GM12892 (cell line): ENCODE data around the gene SFMBT1.

Experiments used
- DNase-seq: peaks from one replicate; pipeline ENCODE4 v3.0.0; 2011; ENCODE audit not compliant: insufficient read length
- FAIRE-seq: peaks from 2 replicates; lab custom pipeline; 2011; peaks lifted over from hg19 to GRCh38; lab: Jason Lieb, UNC
- POLR2A ChIP-seq: IDR thresholded peaks from 2 replicates; pipeline ENCODE4 v1.6.1; 2011; ENCODE audit warnings: low read depth, low read length, control low read depth
- POLR2AphosphoS5 ChIP-seq: IDR thresholded peaks from 2 replicates; pipeline ENCODE4 v1.6.1; 2011; ENCODE audit warnings: low read depth, low read length, control low read depth
- TAF1 ChIP-seq: IDR thresholded peaks from 2 replicates; pipeline ENCODE4 v1.6.1; 2011; ENCODE audit warnings: low read depth, mild to moderate bottlenecking, control low read depth, low read length, borderline replicate concordance

The SFMBT1 gene

GRCh38 chr3:52893723-52894122 is 152.2 kb downstream of the SFMBT1 start:
- TF ChIP-seq POLR2A (no peak), TAF1 (no peak), POLR2AphosphoS5 (no peak)
- DNase-seq (no peak), FAIRE-seq (peak; percentile 84)

GRCh38 chr3:52892625-52893311 is 153.1 kb downstream of the SFMBT1 start:
- FAIRE-seq (peak; percentile 80), DNase-seq (no peak)
- TF ChIP-seq POLR2A, result no peak
- no peak for TF ChIP-seq TAF1
- TF ChIP-seq POLR2AphosphoS5, result no peak

GRCh38 chr3:52892290-52892624 is 153.6 kb downstream of the SFMBT1 start:
- FAIRE-seq (peak; percentile 17), DNase-seq (no peak)
- TF ChIP-seq TAF1 (no peak), POLR2A (no peak), POLR2AphosphoS5 (no peak)

- TF ChIP-seq TAF1 (no peak), POLR2AphosphoS5 (no peak), POLR2A (no peak)
- FAIRE-seq, result peak; percentile 58
- DNase-seq, result no peak
Observed at GRCh38 chr3:52891615-52892081, 154.2 kb downstream of the SFMBT1 start.

GRCh38 chr3:52891164-52891563 is 154.7 kb downstream of the SFMBT1 start:
- FAIRE-seq (no peak), DNase-seq (no peak)
- TF ChIP-seq TAF1 (no peak), POLR2AphosphoS5 (no peak), POLR2A (no peak)

- DNase-seq (no peak), FAIRE-seq (no peak)
- no peak for TF ChIP-seq TAF1
- TF ChIP-seq POLR2AphosphoS5, result no peak
- TF ChIP-seq POLR2A, result no peak
Observed at GRCh38 chr3:52890735-52891134, 155.1 kb downstream of the SFMBT1 start.

GRCh38 chr3:52889901-52890300 is 156.0 kb downstream of the SFMBT1 start:
- FAIRE-seq, result no peak
- no peak for DNase-seq
- TF ChIP-seq POLR2A, result no peak
- TF ChIP-seq TAF1, result no peak
- TF ChIP-seq POLR2AphosphoS5, result no peak

- FAIRE-seq (no peak), DNase-seq (no peak)
- no peak for TF ChIP-seq POLR2A
- TF ChIP-seq POLR2AphosphoS5, result no peak
- TF ChIP-seq TAF1, result no peak
Observed at GRCh38 chr3:52887166-52887565, 158.7 kb downstream of the SFMBT1 start.

GRCh38 chr3:52886049-52886730 is 159.7 kb downstream of the SFMBT1 start:
- FAIRE-seq, result no peak
- no peak for DNase-seq
- no peak for TF ChIP-seq TAF1
- no peak for TF ChIP-seq POLR2A
- no peak for TF ChIP-seq POLR2AphosphoS5

GRCh38 chr3:52882377-52882776 is 163.5 kb downstream of the SFMBT1 start:
- FAIRE-seq (no peak), DNase-seq (no peak)
- TF ChIP-seq POLR2AphosphoS5, result no peak
- no peak for TF ChIP-seq TAF1
- no peak for TF ChIP-seq POLR2A

GRCh38 chr3:52881871-52882270 is 164.0 kb downstream of the SFMBT1 start:
- TF ChIP-seq POLR2A (no peak), POLR2AphosphoS5 (no peak), TAF1 (no peak)
- FAIRE-seq (no peak), DNase-seq (no peak)

GRCh38 chr3:52880474-52880873 is 165.4 kb downstream of the SFMBT1 start:
- FAIRE-seq (peak; percentile 93), DNase-seq (no peak)
- TF ChIP-seq TAF1 (no peak), POLR2AphosphoS5 (no peak), POLR2A (no peak)

- FAIRE-seq, result peak; percentile 85
- TF ChIP-seq POLR2A, result no peak
- TF ChIP-seq TAF1, result no peak
- TF ChIP-seq POLR2AphosphoS5, result no peak
- no peak for DNase-seq
Observed at GRCh38 chr3:52880047-52880446, 165.8 kb downstream of the SFMBT1 start.
